ENCODE results near the gene STOML1.

GRCh38 chr15:73937296-73937695, 54.8 kb downstream of the STOML1 start:
- TF ChIP-seq EZH2phosphoT487 (IDR thresholded peaks at IDR 0.05; ENCODE audit: insufficient read depth, low read depth) = no peak
- TF ChIP-seq EZH2 (IDR thresholded peaks at IDR 0.05; ENCODE audit: insufficient read depth, poor library complexity, severe bottlenecking) = no peak

Measured in GM23248 (cell line).